ENCODE data around the gene GAGE12H.
"Not testable (repeated sequence)": the region's sequence is repeated elsewhere in the genome, so short reads cannot be mapped to it uniquely, and the experiment has no call there.

DNA sequence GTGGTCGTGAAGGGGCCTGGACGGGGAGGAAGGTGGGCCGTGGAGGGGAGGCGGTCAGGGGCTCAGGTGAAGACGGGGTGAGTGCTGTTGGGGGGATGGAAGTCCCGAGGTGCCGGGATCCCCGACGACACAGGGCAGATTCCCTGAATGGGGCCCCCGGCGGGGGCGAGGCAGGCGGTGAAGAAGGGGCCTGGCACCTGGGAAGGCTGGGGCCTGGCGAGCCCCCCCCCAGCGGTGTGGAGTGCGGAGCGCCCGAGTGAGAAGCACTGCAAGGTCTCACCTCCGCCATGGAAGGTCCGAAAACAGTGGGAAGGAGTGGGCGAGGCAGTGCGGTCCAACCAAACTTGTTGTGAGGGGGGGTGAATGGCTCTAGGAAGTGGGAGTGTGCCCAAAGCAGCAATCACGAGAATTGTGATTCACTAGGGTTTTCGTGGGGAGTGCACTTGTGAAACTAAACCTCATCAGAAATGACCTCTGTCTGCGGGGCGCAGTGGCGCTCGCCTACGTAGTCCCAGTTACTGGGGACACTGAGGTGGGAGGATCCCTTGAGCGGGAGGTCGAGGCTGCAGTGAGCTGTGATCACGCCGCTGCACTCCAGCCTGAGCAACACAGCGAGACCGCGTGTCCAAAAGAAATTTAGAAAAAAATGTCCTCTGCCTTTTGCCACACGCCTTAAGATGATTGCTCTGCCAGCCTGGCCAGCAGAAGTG is 10.2 kb downstream of the GAGE12H start:
- TF ChIP-seq EZH2 (IDR thresholded peaks at IDR 0.05; ENCODE audit: borderline replicate concordance, insufficient read depth, low read depth, low read length, poor library complexity, severe bottlenecking) = not testable (repeated sequence)
- TF ChIP-seq, protein P1, sequence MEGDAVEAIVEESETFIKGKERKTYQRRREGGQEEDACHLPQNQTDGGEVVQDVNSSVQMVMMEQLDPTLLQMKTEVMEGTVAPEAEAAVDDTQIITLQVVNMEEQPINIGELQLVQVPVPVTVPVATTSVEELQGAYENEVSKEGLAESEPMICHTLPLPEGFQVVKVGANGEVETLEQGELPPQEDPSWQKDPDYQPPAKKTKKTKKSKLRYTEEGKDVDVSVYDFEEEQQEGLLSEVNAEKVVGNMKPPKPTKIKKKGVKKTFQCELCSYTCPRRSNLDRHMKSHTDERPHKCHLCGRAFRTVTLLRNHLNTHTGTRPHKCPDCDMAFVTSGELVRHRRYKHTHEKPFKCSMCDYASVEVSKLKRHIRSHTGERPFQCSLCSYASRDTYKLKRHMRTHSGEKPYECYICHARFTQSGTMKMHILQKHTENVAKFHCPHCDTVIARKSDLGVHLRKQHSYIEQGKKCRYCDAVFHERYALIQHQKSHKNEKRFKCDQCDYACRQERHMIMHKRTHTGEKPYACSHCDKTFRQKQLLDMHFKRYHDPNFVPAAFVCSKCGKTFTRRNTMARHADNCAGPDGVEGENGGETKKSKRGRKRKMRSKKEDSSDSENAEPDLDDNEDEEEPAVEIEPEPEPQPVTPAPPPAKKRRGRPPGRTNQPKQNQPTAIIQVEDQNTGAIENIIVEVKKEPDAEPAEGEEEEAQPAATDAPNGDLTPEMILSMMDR (IDR thresholded peaks at IDR 0.05) = not testable (repeated sequence)

Data from B cell (primary cell).